Glutamatergic neuron (in vitro differentiated cells): ENCODE measurements around the gene ABL2. TPM values are rescaled to one million over a fixed set of nuclear protein-coding genes. Genes with fewer than 3 reads are reported as not detected.

ENCODE experiments used
- DNase-seq: peaks from one replicate; pipeline ENCODE4 v3.0.0; 2022
- H3K27ac Mint-ChIP-seq: one replicate; pipeline ENCODE4 v1.8.0; 2020; ENCODE audit warnings: mild to moderate bottlenecking, mixed read lengths, inconsistent platforms; ENCODE audit not compliant: unreplicated experiment
- H3K27me3 Mint-ChIP-seq: one replicate; pipeline ENCODE4 v1.8.0; 2020; ENCODE audit warnings: mild to moderate bottlenecking, moderate library complexity, mixed read lengths, inconsistent platforms; ENCODE audit not compliant: unreplicated experiment
- H3K36me3 Mint-ChIP-seq: one replicate; pipeline ENCODE4 v1.8.0; 2020; ENCODE audit warnings: mild to moderate bottlenecking, mixed read lengths, inconsistent platforms; ENCODE audit not compliant: unreplicated experiment
- H3K4me1 Mint-ChIP-seq: one replicate; pipeline ENCODE4 v1.8.0; 2020; ENCODE audit warnings: mild to moderate bottlenecking, low read depth, mixed read lengths, inconsistent platforms; ENCODE audit not compliant: unreplicated experiment
- H3K4me3 Mint-ChIP-seq: one replicate; pipeline ENCODE4 v1.8.0; 2020; ENCODE audit warnings: mild to moderate bottlenecking, mixed read lengths, inconsistent platforms; ENCODE audit not compliant: unreplicated experiment
- H3K9me3 Mint-ChIP-seq: one replicate; pipeline ENCODE4 v1.8.0; 2020; ENCODE audit warnings: mild to moderate bottlenecking, moderate library complexity, mixed read lengths, inconsistent platforms; ENCODE audit not compliant: unreplicated experiment
- CTCF ChIP-seq: fragments of 200-600 bp; sonication (generic); IDR thresholded peaks from one replicate; pipeline ENCODE4 v1.5.0; 2021; ENCODE audit not compliant: partially characterized antibody, unreplicated experiment
- total RNA-seq: library from RNA; stranded (reverse); fragmentation: NEBNext Ultra II Directional; extraction: Animal tissue kit (Norgen Biotek cat#: 25700); gene quantifications from one replicate; pipeline ENCODE4 v1.2.1, GENCODE V29; 2021; ENCODE audit not compliant: unreplicated experiment

The ABL2 gene
- total RNA-seq, 1 donor from 2014 or later = 24.7 TPM

GRCh38 chr1:179146476-179146875 is 83.0 kb downstream of the ABL2 start:
- no peaks in the 10 kb centered on the region for H3K27me3 Mint-ChIP-seq
- H3K4me1 Mint-ChIP-seq = peaks cover 3% of the 10 kb centered on the region

GRCh38 chr1:179145521-179145920 is 84.0 kb downstream of the ABL2 start:
- no peaks in the 10 kb centered on the region for H3K27me3 Mint-ChIP-seq
- peaks cover 3% of the 10 kb centered on the region for H3K4me1 Mint-ChIP-seq
- H3K27ac Mint-ChIP-seq = no peak overlapping the region
- no peak overlapping the region for H3K4me3 Mint-ChIP-seq
- DNase-seq = no peak
- TF ChIP-seq CTCF = no peak
- H3K9me3 Mint-ChIP-seq = no peaks in the 10 kb centered on the region
- H3K36me3 Mint-ChIP-seq = peaks cover 6% of the 10 kb centered on the region

More at GRCh38 chr1:179146476-179146875, 83.0 kb downstream of the ABL2 start:
- no peak for DNase-seq
- H3K9me3 Mint-ChIP-seq = no peaks in the 10 kb centered on the region
- no peak overlapping the region for H3K27ac Mint-ChIP-seq
- H3K4me3 Mint-ChIP-seq = no peak overlapping the region
- H3K36me3 Mint-ChIP-seq = peaks cover 6% of the 10 kb centered on the region
- no peak for TF ChIP-seq CTCF

- Mint-ChIP-seq H3K36me3 (peaks cover 14% of the 10 kb centered on the region), H3K9me3 (peaks cover 2% of the 10 kb centered on the region), H3K27me3 (no peaks in the 10 kb centered on the region), H3K4me1 (peaks cover 3% of the 10 kb centered on the region), H3K4me3 (no peak overlapping the region), H3K27ac (no peak overlapping the region)
- TF ChIP-seq CTCF = no peak
- no peak for DNase-seq
Observed at GRCh38 chr1:179144626-179145025, 84.9 kb downstream of the ABL2 start.

- no peak for DNase-seq
- Mint-ChIP-seq H3K36me3 (peaks cover 13% of the 10 kb centered on the region), H3K4me3 (no peak overlapping the region), H3K4me1 (peaks cover 3% of the 10 kb centered on the region), H3K27ac (no peak overlapping the region), H3K9me3 (peaks cover 4% of the 10 kb centered on the region), H3K27me3 (no peaks in the 10 kb centered on the region)
- TF ChIP-seq CTCF = no peak
Observed at GRCh38 chr1:179143322-179143721, 86.2 kb downstream of the ABL2 start.

GRCh38 chr1:179142889-179143299 is 86.6 kb downstream of the ABL2 start:
- Mint-ChIP-seq H3K27me3 (no peaks in the 10 kb centered on the region), H3K4me1 (peaks cover 3% of the 10 kb centered on the region), H3K9me3 (peaks cover 4% of the 10 kb centered on the region), H3K27ac (no peak overlapping the region), H3K4me3 (no peak overlapping the region), H3K36me3 (peaks cover 13% of the 10 kb centered on the region)
- DNase-seq = no peak
- no peak for TF ChIP-seq CTCF
